ENCODE data around the gene KCNAB1.

Gene KCNAB1

DNA sequence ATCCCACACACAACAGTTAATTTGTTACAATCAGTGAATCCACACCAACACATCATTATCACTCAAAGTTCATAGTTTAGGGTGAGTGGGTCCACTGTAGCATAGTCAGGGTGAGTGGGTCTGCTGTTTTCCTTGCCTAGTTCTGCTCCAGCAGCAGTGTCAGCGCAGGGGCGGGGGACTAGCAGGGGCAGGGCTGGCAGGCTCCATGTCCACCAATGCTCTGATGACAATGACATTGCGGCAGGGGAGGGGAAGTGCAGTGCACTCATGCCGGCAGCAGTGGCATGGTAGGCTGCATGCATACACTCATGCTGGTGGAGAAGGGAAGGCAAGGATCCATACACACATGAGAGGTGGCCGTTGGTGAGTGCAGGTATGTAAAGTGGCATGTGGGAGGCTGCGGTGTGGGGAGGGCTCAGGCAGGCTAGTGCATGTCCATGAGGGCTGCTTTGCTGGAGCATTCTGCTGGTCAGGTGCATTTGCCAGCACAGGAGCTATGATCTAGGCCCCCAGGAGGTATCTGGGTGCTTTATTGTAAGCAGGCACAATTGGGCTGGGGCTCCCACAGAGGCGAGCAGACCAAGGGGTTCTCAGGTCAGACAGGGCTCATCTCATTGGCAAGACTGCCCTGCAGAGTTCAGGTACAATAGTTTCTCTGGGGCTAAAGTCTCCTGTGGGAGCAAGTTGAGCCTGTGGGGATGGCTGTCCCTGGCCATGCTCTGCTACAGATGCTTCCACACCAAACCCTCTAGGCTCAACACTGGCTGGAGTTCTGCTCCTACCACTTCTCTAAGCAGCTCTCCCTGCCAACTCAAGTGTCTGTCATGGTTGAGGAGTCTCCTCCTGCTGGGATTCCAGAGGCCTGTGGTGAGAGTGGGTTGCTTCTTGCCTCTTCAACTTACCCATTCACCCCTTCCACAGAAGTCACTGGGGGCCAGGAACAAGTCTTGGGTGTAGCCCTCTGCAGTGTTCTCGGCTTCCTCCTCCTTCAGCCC is 81.3 kb downstream of the KCNAB1 start:
- DNase-seq (ENCODE audit: low read depth), result no peak
- no peak overlapping the region for H3K4me3 ChIP-seq (ENCODE audit: control insufficient read depth, low read depth, low read length)
- TF ChIP-seq CTCF (IDR thresholded peaks at IDR 0.05; ENCODE audit: control insufficient read depth, insufficient read depth, low read depth, low read length, missing control alignments), result no peak

GRCh38 chr3:156206157-156206556 is 85.8 kb downstream of the KCNAB1 start:
- no peak for TF ChIP-seq CTCF (IDR thresholded peaks at IDR 0.05; ENCODE audit: control insufficient read depth, insufficient read depth, low read depth, low read length, missing control alignments)
- DNase-seq (ENCODE audit: low read depth), result no peak
- H3K4me3 ChIP-seq (ENCODE audit: control insufficient read depth, low read depth, low read length), result no peak overlapping the region

DNA sequence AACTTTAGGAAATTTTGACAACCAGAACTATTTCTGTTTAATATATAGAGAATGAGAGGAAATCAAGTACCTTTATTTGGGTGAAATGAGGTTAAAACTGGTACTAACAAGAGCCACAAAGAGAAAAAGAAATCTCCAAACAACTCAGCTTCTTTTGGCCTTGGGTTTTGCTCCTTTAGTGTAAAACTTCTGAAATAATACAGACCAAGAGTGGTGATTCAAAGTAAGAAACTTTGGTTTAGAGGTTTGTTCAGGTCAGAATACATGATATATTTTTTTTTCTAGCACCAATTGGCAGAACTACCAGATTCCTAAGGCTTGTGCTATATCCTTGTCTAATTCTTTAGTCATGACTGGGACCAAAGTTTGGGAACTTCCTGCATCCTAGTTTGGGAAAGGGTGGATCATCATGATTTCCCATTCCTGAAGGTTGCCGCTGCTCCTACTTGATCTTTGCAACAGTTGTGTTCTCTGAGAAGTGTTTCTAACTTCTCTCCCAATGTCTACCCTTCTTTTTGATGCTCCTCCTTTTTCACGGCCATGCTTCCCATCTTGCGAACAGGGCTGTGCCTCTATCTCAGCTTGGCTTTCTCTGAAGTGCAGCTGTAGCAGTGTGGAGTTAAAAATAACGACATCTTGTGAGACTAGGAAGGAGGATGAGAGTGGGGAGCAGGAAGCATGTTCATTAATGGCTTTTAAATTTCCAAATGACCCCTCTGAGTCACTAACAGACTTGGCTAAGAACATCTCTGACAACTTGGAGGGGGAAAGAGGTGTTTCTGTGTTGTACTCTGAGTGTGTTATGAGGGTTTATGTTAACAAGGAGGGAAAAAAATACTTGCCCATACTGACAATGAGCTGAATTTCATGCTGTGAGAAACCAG is 87.7 kb downstream of the KCNAB1 start:
- H3K4me3 ChIP-seq (ENCODE audit: control insufficient read depth, low read depth, low read length), result no peak overlapping the region
- TF ChIP-seq CTCF (IDR thresholded peaks at IDR 0.05; ENCODE audit: control insufficient read depth, insufficient read depth, low read depth, low read length, missing control alignments), result no peak
- no peak for DNase-seq (ENCODE audit: low read depth)

DNA sequence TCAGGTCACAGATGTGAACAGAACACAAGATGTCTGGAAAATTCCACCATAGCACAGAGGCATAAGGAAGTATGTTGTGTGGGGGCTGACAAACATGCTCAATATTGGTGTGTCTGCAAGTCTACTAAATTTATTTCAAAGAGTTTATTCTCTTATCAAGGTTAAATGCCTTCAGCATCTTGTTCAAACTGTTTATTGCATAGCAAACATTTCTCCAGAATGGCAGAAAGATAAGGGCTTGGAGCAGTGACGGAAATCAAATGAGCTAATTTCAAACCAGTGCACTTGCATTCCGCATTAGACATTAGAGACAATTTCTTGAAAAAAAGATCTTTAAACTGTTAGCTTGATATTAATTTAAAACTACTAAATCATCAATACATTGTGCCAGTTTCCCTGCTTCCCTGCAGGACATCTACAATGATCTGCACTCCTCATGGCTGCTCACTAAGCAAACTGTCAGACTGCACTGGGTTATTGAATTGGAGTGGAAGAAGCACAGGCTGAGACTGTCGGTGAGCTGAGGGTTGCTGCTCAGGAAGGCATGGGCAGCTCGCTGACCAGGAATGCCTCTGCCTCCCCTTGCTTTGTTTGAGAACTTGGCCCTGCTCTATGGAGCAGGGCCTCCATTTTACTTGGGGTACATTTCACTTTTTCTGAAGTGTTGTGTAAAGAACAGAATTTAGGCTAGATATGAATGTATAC is 89.4 kb downstream of the KCNAB1 start:
- no peak for TF ChIP-seq CTCF (IDR thresholded peaks at IDR 0.05; ENCODE audit: control insufficient read depth, insufficient read depth, low read depth, low read length, missing control alignments)
- no peak for DNase-seq (ENCODE audit: low read depth)
- H3K4me3 ChIP-seq (ENCODE audit: control insufficient read depth, low read depth, low read length), result no peak overlapping the region

DNA sequence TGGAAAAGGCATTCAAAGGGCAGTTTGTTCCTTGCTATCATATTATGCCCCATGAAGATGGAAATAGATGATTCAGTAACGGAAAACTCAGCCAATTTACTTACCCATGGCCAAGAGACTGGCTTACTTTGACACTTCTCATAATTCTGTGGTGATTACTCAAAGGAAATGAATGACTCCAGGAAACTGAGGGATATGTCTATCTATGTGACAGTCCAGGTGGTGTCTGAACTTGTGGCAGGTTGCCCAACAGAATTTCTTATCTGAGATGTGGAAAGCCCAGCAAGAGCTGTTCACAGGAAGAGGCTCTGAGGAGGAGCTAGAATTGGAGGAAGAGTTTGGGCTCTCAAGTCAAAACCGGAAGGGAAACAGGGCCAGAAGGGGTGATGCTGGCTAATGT is 91.2 kb downstream of the KCNAB1 start:
- no peak for DNase-seq (ENCODE audit: low read depth)
- TF ChIP-seq CTCF (IDR thresholded peaks at IDR 0.05; ENCODE audit: control insufficient read depth, insufficient read depth, low read depth, low read length, missing control alignments), result no peak
- no peak overlapping the region for H3K4me3 ChIP-seq (ENCODE audit: control insufficient read depth, low read depth, low read length)

- TF ChIP-seq CTCF (IDR thresholded peaks at IDR 0.05; ENCODE audit: control insufficient read depth, insufficient read depth, low read depth, low read length, missing control alignments), result no peak
- no peak for DNase-seq (ENCODE audit: low read depth)
- H3K4me3 ChIP-seq (ENCODE audit: control insufficient read depth, low read depth, low read length), result no peak overlapping the region
Observed at GRCh38 chr3:156214676-156215075, 94.3 kb downstream of the KCNAB1 start.

Measured in AG09309 (cell line).